ENCODE results near the gene RARB.

The RARB gene

DNA sequence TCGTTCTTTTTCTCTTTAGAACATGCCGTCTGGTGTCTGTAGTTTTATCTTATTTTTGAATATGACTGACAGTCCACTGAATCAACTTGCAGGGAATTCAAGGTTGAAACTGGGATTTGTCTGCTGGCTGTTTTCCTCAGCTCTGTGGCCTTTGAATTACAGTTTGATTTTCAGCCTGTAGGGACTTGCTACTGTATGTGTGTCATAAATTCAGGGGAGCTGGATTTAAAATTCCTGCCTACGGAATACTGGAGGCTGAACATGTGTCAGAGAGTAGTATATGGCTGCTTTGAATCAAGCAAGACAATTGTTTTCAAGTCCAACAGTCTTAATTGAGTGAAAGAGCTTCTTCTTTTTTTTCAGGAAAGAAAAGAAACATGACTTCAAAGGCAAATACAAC lies 33.9 kb downstream of the RARB start (continued):
- TF ChIP-seq, protein P1, sequence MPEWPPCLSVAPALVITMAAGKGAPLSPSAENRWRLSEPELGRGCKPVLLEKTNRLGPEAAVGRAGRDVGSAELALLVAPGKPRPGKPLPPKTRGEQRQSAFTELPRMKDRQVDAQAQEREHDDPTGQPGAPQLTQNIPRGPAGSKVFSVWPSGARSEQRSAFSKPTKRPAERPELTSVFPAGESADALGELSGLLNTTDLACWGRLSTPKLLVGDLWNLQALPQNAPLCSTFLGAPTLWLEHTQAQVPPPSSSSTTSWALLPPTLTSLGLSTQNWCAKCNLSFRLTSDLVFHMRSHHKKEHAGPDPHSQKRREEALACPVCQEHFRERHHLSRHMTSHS (tag by site-specific recombination; IDR thresholded peaks at IDR 0.05): no peak

DNA sequence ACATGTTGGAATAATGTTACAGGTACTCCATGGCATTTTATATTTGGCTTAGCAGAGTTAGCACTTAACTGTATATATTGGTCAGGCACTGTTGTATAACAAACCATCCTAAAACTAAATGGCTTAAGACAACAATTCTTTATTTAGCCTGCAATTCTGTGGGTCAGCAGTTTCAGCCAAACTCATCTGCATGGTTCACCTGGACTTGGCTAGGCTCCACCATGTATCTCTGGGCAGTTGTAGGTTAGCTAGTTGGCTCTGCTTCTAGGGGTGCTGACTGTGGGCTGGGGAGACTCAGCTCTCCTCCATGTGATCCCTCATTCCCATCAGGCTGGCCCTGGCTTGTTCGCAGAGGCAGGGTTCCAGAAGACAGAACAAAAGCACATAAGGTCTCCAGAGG lies 34.4 kb downstream of the RARB start:
- H3K36me3 ChIP-seq (ENCODE audit: control insufficient read depth in 2 of 2, insufficient read depth in 1 of 2, low read length in 2 of 2): no peaks in the 10 kb centered on the region
- POLR2A ChIA-PET: no interaction called here
- no peaks in the 10 kb centered on the region for H3K4me1 ChIP-seq (ENCODE audit: control insufficient read depth, insufficient read depth, low read length)
- no peaks in the 10 kb centered on the region for H3K9me3 ChIP-seq (ENCODE audit: control insufficient read depth, insufficient read depth, low read depth, low read length)
- CTCF ChIA-PET: interaction anchor here (1.0 kb wide), 1 partner anchor 21 kb away, joined by 5 read pairs; no protein-coding TSS in a partner anchor
- TF ChIP-seq ZNF174 (tag by site-specific recombination; IDR thresholded peaks at IDR 0.05): no peak
- TF ChIP-seq OSR2 (tag by site-specific recombination; IDR thresholded peaks at IDR 0.05): no peak
- TF ChIP-seq, protein P2, sequence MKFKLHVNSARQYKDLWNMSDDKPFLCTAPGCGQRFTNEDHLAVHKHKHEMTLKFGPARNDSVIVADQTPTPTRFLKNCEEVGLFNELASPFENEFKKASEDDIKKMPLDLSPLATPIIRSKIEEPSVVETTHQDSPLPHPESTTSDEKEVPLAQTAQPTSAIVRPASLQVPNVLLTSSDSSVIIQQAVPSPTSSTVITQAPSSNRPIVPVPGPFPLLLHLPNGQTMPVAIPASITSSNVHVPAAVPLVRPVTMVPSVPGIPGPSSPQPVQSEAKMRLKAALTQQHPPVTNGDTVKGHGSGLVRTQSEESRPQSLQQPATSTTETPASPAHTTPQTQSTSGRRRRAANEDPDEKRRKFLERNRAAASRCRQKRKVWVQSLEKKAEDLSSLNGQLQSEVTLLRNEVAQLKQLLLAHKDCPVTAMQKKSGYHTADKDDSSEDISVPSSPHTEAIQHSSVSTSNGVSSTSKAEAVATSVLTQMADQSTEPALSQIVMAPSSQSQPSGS (tag by site-specific recombination; IDR thresholded peaks at IDR 0.05; ENCODE audit: low read depth): no peak
- no peak for TF ChIP-seq ZNF2 (tag by site-specific recombination; IDR thresholded peaks at IDR 0.05)
- TF ChIP-seq ZNF19 (tag by site-specific recombination; IDR thresholded peaks at IDR 0.05; ENCODE audit: low read depth): no peak
- TF ChIP-seq, protein P3, sequence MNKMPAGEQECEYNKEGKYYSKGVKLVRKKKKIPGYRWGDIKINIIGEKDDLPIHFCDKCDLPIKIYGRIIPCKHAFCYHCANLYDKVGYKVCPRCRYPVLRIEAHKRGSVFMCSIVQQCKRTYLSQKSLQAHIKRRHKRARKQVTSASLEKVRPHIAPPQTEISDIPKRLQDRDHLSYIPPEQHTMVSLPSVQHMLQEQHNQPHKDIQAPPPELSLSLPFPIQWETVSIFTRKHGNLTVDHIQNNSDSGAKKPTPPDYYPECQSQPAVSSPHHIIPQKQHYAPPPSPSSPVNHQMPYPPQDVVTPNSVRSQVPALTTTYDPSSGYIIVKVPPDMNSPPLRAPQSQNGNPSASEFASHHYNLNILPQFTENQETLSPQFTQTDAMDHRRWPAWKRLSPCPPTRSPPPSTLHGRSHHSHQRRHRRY (tag by site-specific recombination; IDR thresholded peaks at IDR 0.05): no peak
- TF ChIP-seq ZNF596 (tag by site-specific recombination; IDR thresholded peaks at IDR 0.05): no peak
- TF ChIP-seq, protein P4, sequence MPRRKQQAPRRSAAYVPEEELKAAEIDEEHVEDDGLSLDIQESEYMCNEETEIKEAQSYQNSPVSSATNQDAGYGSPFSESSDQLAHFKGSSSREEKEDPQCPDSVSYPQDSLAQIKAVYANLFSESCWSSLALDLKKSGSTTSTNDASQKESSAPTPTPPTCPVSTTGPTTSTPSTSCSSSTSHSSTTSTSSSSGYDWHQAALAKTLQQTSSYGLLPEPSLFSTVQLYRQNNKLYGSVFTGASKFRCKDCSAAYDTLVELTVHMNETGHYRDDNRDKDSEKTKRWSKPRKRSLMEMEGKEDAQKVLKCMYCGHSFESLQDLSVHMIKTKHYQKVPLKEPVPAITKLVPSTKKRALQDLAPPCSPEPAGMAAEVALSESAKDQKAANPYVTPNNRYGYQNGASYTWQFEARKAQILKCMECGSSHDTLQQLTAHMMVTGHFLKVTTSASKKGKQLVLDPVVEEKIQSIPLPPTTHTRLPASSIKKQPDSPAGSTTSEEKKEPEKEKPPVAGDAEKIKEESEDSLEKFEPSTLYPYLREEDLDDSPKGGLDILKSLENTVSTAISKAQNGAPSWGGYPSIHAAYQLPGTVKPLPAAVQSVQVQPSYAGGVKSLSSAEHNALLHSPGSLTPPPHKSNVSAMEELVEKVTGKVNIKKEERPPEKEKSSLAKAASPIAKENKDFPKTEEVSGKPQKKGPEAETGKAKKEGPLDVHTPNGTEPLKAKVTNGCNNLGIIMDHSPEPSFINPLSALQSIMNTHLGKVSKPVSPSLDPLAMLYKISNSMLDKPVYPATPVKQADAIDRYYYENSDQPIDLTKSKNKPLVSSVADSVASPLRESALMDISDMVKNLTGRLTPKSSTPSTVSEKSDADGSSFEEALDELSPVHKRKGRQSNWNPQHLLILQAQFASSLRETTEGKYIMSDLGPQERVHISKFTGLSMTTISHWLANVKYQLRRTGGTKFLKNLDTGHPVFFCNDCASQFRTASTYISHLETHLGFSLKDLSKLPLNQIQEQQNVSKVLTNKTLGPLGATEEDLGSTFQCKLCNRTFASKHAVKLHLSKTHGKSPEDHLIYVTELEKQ (tag by site-specific recombination; IDR thresholded peaks at IDR 0.05; ENCODE audit: borderline replicate concordance): no peak
- TF ChIP-seq ZNF202 (tag by site-specific recombination; IDR thresholded peaks at IDR 0.05; ENCODE audit: borderline replicate concordance): no peak
- no peak for TF ChIP-seq ZNF132 (tag by site-specific recombination; IDR thresholded peaks at IDR 0.05; ENCODE audit: borderline replicate concordance)
- TF ChIP-seq WT1 (tag by site-specific recombination; IDR thresholded peaks at IDR 0.05): no peak
- TF ChIP-seq ZNF664 (tag by site-specific recombination; IDR thresholded peaks at IDR 0.05): no peak
- TF ChIP-seq SCRT2 (tag by site-specific recombination; IDR thresholded peaks at IDR 0.05): no peak
- TF ChIP-seq ZNF549 (tag by site-specific recombination; IDR thresholded peaks at IDR 0.05): no peak
- TF ChIP-seq, protein P5, sequence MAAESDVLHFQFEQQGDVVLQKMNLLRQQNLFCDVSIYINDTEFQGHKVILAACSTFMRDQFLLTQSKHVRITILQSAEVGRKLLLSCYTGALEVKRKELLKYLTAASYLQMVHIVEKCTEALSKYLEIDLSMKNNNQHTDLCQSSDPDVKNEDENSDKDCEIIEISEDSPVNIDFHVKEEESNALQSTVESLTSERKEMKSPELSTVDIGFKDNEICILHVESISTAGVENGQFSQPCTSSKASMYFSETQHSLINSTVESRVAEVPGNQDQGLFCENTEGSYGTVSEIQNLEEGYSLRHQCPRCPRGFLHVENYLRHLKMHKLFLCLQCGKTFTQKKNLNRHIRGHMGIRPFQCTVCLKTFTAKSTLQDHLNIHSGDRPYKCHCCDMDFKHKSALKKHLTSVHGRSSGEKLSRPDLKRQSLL (tag by site-specific recombination; IDR thresholded peaks at IDR 0.05): no peak
- H3K4me3 ChIP-seq (ENCODE audit: low read depth, low read length): no peak overlapping the region
- H3K27ac ChIP-seq (ENCODE audit: extremely low read depth, low read depth, low read length): no peak overlapping the region
